ENCODE measurements around the gene PACSIN1.

Gene PACSIN1

GRCh38 chr6:34547701-34548644 is 82.1 kb downstream of the PACSIN1 start:
- no peak for DNase-seq

GRCh38 chr6:34549026-34549803 is 83.3 kb downstream of the PACSIN1 start:
- no peak for DNase-seq

- DNase-seq, result no peak
Measured at GRCh38 chr6:34549804-34550202, 83.9 kb downstream of the PACSIN1 start.

GRCh38 chr6:34551720-34552119 is 85.8 kb downstream of the PACSIN1 start:
- no peak for DNase-seq

- DNase-seq, result no peak
Measured at GRCh38 chr6:34552620-34553019, 86.7 kb downstream of the PACSIN1 start.

- DNase-seq, result no peak
Measured at GRCh38 chr6:34553146-34553545, 87.3 kb downstream of the PACSIN1 start.

- DNase-seq, result no peak
Measured at GRCh38 chr6:34553750-34554149, 87.9 kb downstream of the PACSIN1 start.

GRCh38 chr6:34554291-34555006 is 88.6 kb downstream of the PACSIN1 start:
- no peak for DNase-seq

GRCh38 chr6:34555007-34555322 is 89.1 kb downstream of the PACSIN1 start:
- DNase-seq, result no peak

GRCh38 chr6:34555328-34555727 is 89.5 kb downstream of the PACSIN1 start:
- no peak for DNase-seq

- DNase-seq, result no peak
Measured at GRCh38 chr6:34556031-34556471, 90.2 kb downstream of the PACSIN1 start, which contains the start of gene SPDEF. TSS of gene SPDEF (minus strand) at chr6:34556329. CDS start at chr6:34544455, 11,874 bp downstream.

GRCh38 chr6:34556493-34556892 is 90.6 kb downstream of the PACSIN1 start:
- no peak for DNase-seq

GRCh38 chr6:34557228-34557627 is 91.4 kb downstream of the PACSIN1 start:
- DNase-seq, result no peak

- DNase-seq, result no peak
Measured at GRCh38 chr6:34558172-34558714, 92.4 kb downstream of the PACSIN1 start.

GRCh38 chr6:34559651-34560365 is 93.9 kb downstream of the PACSIN1 start:
- no peak for DNase-seq

- no peak for DNase-seq
Measured at GRCh38 chr6:34560366-34561226, 94.7 kb downstream of the PACSIN1 start.

- DNase-seq, result no peak
Measured at GRCh38 chr6:34561227-34561530, 95.3 kb downstream of the PACSIN1 start.

GRCh38 chr6:34562350-34562749 is 96.5 kb downstream of the PACSIN1 start:
- no peak for DNase-seq

- no peak for DNase-seq
Measured at GRCh38 chr6:34562861-34563512, 97.1 kb downstream of the PACSIN1 start.

- DNase-seq, result no peak
Measured at GRCh38 chr6:34563513-34563870, 97.6 kb downstream of the PACSIN1 start.

- no peak for DNase-seq
Measured at GRCh38 chr6:34564181-34564580, 98.3 kb downstream of the PACSIN1 start.

Data from activated CD4-positive, alpha-beta T cell treated with anti-CD3 and anti-CD28 coated beads for 4 hours (primary cell).